GM12873 (cell line): ENCODE results near the gene CYP26B1.

Source experiments
- CTCF ChIP-seq: IDR thresholded peaks from 2 replicates; pipeline ENCODE4 v1.5.1; 2012; ENCODE audit warnings: low read depth, mild to moderate bottlenecking, moderate library complexity, low read length, control low read depth; ENCODE audit not compliant: insufficient read depth; ENCODE audit errors: missing control alignments

CYP26B1 gene

GRCh38 chr2:72116081-72116533, 31.6 kb downstream of the CYP26B1 start:
- no peak for TF ChIP-seq CTCF

- TF ChIP-seq CTCF, result no peak
Measured at GRCh38 chr2:72115110-72116080, 32.3 kb downstream of the CYP26B1 start.

- no peak for TF ChIP-seq CTCF
Measured at GRCh38 chr2:72114693-72115051, 33.0 kb downstream of the CYP26B1 start.

- no peak for TF ChIP-seq CTCF
Measured at GRCh38 chr2:72113847-72114692, 33.6 kb downstream of the CYP26B1 start.

GRCh38 chr2:72112981-72113846, 34.4 kb downstream of the CYP26B1 start:
- no peak for TF ChIP-seq CTCF

GRCh38 chr2:72112401-72112800, 35.3 kb downstream of the CYP26B1 start:
- TF ChIP-seq CTCF, result no peak
